HG02588 (cell line): ENCODE data around the gene LRMDA.
A peak's percentile ranks its signal among the peaks of the same experiment; 100 is the strongest.

Experiments used
- ATAC-seq: cut with Tn5 transposase; IDR thresholded peaks from one replicate; pipeline ENCODE4 v1.9.1; 2021; ENCODE audit warnings: mild to moderate bottlenecking, moderate library complexity; ENCODE audit not compliant: unreplicated experiment

Gene LRMDA

GRCh38 chr10:76033457-76034196 is 602.2 kb downstream of the LRMDA start:
- no peak for ATAC-seq

DNA sequence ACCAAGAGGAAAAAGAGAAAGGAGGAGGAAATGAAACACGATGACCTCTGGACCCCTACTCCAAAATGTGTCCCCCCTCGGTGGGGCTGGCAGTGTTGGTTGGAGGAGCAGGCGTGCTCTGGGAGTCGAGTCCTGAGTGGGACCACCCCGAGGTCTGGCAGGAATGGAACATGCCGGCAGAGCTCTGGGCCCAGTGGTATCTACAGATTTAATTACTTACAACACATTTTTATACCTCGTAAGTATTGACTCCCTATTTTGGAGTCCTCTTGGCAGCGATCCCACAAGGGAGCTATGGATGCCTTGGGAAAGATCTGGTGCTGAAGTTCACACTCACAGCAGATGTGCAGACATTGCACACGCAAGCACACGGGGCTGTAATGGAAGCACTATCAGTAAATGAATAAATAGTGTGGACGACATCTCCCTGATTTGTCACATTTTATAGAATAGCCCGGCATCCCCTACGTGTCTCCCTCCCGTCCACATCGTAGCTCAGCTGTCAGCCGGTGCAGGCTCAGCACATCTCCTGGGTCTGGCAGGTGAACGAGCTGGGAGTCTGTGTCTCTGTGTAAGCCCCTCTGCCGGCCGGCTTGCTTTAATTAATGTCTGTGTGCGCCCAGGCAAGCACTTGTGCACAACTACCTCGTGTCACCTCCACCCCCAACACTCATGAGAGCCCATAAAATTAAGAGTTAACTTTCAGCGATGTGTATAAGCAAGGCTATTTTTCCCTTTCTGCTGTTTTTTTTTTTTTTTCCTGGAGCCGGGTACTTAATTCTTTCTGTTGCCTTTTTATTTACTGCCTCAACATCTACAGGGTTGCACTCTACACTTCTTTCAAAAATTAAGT is 603.2 kb downstream of the LRMDA start:
- ATAC-seq: no peak

GRCh38 chr10:76035206-76036110 is 604.0 kb downstream of the LRMDA start:
- ATAC-seq: no peak

DNA sequence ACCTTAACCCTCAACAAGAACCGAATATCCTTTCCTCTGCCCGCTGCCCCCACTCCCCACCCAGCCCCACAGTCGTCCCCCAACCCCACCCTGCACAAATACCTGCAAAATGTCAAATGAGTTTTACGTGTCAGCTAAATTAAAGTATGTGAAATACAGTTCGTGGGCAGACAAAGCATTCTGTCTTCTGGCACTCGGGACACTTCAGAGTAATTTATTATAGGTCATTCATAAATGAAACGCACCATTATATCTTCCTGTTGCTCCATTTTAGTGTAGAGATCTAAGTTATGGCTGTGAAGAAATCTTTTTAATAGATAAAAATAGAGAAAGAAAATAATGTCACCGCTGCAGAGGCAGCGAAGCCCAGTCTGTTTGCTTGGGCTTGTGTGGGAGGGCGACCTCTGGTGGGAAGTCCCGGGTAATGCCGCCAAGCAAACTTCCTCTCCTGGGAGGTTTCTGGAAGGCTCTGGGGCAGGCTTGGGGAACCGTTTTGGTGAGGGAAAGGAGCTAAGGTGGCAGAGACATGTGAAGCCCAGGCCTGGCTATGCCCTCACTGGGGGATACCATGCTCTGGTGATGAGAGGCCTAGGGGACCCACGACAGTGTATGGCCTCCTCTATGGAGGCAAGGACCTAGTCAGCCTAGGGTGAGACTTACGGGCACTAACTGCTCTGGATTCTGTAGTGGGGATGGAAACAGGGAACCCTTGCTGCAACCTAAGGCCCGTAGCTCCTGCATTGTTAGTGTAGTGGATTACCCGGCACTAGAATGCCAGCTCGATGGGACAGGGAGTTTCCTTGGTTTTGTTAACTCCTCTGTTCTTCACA is 604.9 kb downstream of the LRMDA start:
- peak; percentile 64 for ATAC-seq

- ATAC-seq: no peak
Measured at GRCh38 chr10:76036962-76037361, 605.5 kb downstream of the LRMDA start.

- no peak for ATAC-seq
Measured at GRCh38 chr10:76037531-76038155, 606.2 kb downstream of the LRMDA start.

DNA sequence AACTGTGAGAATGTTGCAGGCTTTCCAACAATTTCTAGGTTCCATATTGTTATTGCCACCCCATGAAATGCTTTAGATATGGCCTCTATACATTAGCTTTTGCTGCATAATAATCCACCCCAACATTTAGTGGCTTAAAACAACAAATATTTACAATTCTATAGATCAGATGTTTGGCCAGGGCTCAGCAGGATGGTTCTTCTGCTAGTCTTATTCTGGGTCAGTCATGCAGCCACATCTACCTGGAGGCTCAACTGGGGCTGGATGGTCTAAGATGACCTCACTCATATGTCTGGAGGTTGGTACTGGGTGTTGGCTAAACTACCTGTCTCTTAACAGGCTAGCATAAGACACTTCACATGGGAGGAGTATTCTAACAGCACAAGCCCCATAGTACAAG is 607.3 kb downstream of the LRMDA start:
- ATAC-seq: no peak

DNA sequence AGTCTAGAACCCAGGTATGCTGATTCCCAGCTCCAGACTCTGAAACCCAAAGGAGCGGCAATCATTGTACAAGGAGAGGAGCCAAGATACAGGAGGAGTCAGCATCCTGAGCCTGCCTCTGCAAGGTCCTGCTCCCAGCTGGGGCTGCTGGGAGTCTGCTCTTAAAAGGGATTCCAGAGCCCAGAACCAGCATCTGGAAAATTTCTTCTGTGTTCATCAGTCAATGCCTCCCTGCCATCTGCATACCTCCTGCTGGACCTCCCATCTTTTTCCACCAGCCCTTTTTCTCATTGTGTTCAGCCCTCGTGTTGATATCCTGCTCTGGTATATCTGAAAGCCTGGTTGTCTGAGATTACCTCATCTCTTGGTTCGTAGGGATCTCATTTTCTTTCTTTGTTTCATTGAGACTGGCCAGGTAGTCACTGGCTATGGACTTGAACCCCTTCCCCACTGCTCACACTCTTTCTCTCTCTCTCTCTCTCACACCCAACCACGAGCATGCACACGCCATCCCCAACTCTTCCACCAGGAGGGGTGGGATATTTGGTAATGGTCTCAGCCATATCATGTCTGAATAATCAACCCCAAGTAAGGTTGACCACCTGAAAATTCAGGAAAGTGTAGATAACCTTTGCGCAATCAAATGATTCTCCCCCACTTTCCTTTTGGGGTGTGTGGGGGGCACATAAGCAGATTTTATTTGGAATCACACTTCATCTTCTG is 608.8 kb downstream of the LRMDA start:
- no peak for ATAC-seq

DNA sequence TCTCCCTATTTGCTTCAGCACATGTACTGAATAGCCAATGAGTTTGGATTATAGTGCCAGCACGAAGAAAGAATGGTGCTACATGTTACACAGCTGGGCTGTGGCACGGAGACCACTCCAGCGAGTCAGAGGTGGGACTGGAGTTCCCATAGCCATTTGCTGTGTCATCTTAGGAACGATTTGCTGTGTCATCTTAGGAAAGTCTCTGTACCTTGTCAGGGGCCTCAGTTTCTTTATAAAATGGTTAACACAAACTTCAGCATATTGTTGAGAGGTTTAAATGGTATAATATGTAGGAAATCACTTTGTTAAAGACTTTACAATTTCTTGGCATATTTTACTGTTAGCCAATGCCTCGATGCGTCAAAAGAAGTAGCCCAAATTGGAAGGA is 609.4 kb downstream of the LRMDA start:
- ATAC-seq: no peak

- ATAC-seq: no peak
Measured at GRCh38 chr10:76041551-76041950, 610.1 kb downstream of the LRMDA start.

GRCh38 chr10:76043261-76043660 is 611.8 kb downstream of the LRMDA start:
- no peak for ATAC-seq

GRCh38 chr10:76044751-76045150 is 613.3 kb downstream of the LRMDA start:
- no peak for ATAC-seq

DNA sequence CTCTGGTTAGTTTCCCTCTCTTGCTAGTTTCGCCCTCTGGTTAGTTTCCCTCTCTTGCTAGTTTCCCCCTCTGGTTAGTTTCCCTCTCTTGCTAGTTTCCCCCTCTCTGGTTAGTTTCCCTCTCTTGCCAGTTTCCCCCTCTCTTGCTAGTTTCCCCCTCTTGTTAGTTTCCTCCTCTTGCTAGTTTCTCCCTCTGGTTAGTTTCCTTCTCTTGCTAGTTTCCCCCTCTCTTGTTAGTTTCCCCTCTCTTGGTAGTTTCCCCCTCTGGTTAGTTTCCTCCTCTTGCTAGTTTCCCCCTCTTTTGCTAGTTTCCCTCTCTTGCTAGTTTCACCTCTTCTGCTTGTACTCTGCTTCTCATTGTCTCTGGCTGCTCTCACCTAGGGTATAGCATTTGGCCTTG is 613.8 kb downstream of the LRMDA start:
- ATAC-seq: no peak

DNA sequence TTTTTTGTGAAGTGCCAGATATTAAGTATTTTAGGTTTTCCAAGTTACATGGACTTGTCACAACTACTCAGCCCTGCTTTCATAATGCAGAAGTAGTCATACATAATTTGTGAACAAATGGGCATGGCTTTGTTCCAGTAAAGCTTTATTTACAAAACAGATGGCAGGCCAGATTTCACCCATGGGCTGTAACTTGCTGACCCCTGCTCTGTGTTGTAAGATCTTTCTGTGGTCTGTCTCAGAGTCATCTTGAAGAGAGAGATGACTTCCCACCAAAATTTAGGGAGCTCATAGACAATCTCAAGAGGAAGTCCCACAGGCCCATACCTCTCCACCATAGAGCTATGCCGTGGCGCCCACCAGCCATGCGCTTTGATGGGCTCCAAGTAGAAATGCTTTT is 616.1 kb downstream of the LRMDA start:
- no peak for ATAC-seq

DNA sequence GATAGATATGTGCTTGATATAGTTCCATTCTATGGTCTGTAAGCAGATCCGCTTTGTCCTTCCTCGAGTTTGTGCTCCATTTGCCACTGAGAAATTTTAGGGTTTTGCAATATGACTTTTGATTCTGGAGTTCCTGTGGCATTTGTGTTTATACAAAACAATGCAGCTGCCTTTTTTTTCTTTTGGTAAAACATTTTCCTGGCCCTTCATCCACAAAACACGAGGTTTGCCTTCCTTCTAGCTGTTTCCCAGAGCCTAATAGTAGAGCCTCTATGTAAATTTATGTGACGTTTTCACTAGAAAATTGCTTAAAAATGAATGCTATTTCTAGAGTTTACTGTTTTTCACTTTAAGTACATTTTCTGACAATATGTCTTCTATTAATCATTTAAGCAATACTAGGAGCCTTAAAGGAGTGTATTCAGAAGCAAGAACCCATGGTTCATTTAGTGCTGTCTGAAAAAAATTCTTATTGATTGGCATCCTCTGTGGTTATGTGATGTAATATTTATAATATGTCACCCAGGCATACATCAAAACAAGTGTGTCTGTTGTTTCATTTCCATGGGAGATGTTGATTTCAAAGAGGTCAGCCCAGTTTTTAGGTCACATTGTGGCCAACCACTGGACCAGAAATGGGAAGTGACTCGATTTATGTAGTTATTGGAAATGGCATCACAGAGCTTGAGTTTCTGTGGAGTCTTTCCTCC is 618.3 kb downstream of the LRMDA start:
- ATAC-seq: no peak

- ATAC-seq: no peak
Measured at GRCh38 chr10:76050291-76050625, 618.8 kb downstream of the LRMDA start.

DNA sequence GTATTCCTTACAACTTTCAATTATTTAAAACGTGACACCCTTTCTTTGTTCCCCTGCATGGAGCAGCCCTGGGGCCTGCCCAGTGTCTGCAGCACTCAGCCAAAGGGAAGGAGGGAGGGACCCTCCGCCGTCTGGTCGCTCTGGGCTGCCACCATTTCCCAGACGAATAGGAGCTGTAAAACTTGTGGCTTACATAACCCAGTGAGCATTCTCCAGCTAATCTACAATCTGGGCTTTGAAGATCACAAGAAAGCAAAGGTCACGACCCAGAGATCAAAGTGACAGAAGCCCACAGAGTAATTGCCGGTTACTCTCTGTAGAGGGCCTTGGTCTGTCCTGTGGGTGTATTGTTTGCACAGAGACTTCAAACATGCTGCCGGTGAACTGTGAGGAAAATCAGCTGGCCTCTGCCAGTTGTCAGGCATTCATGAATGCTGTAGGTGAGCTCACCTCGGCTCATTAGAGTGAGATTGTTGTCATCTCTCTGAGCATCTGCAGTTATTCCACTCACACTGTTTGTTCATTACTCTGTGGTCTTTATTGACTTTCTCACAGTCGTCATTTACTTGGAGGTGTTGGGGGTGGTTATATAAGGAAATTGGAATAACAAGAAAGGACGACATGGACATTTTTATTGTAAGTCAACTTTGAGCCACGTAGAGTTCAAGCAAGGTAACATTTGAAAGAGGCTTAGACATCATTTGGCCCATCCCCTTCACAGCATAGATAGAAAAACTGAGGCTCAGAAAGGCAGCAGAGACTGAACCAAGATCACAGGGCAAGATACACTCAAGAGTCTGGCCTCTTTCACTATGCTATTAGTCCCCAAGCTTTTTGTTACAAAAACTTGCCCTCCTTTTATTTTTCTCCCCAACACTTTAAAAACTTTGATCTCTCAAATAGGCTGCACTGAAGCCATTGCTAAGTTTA is 619.8 kb downstream of the LRMDA start:
- no peak for ATAC-seq
